ENCODE measurements around the gene GXYLT1. TPM values are rescaled to one million over a fixed set of nuclear protein-coding genes. Genes with fewer than 3 reads are reported as not detected.
A peak's percentile ranks its signal among the peaks of the same experiment; 100 is the strongest.
"Not testable (repeated sequence)": the region's sequence is repeated elsewhere in the genome, so short reads cannot be mapped to it uniquely, and the experiment has no call there.

The GXYLT1 gene
- total RNA-seq, 1 donor: 3.0 TPM

DNA sequence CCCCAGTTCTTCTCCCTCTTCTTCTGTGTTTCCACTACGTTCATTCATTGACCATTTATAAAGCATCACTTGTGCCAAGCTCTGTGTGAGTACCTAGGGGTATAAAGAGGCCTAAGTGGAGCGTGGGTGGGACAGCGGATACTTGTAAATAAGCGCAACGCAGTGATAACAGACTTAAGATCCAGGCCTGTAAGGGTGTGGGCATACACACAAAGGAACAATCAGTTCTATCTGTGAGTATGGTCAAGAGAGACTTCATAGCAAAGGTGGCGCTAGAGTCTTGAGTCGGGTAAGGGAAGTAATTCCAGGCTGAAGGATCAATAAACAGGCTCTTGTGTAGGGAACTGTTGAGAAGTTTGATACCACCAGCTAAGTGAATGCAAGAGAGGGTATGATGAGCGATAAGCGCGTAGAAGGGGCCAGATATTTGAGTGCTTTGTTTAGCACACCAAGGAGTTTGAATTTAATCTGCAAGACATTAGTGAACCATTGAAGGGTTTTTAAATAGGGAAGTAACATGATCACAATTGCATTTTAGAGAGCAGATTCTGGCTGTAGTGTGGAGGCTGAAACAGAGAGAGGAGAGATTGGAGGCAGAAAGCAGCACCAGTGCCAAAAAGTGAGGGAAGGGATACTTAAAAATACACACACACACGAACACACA, 1.0 kb upstream of the GXYLT1 start:
- no peak for DNase-seq (ENCODE audit: low read depth in 2 of 3, low spot score in 2 of 3)

DNA sequence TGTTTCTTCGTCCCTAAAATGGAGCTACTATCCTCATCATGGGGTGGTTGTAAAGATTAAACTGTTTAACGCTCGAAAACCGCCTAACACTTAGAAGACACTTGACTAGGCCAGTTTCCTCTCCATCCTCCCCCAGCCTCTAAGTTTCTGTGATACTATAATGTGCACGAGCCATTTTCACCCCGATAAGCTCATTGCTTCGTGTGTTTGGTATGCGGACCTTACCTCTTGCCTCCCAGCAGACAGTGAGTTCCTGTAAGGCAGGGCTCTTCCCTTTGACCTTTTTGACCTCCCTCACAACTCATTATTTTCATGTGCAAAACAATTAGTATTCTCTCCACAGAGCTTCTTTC, 499 bp upstream of the GXYLT1 start:
- no peak for DNase-seq (ENCODE audit: low read depth in 2 of 3, low spot score in 2 of 3)

DNA sequence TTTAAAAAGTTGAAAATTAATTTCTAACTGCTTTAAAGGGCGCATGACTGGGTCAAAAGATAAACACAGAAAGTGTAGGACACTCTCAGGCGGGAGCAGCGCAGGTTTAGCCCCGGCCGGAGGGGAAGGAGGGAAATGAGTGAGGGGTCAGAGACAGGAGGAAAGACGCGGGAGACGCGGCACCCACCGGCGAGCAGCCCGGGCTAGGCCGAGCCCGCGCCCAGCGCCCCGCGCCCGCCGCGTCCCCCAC, 591 bp downstream of the GXYLT1 start:
- no peak for DNase-seq (ENCODE audit: low read depth in 2 of 3, low spot score in 2 of 3)

GRCh38 chr12:42143452-42144157, 1.1 kb downstream of the GXYLT1 start:
- peak in 1 of 3 donors; percentile 46 for DNase-seq (ENCODE audit: low read depth in 2 of 3, low spot score in 2 of 3)

DNA sequence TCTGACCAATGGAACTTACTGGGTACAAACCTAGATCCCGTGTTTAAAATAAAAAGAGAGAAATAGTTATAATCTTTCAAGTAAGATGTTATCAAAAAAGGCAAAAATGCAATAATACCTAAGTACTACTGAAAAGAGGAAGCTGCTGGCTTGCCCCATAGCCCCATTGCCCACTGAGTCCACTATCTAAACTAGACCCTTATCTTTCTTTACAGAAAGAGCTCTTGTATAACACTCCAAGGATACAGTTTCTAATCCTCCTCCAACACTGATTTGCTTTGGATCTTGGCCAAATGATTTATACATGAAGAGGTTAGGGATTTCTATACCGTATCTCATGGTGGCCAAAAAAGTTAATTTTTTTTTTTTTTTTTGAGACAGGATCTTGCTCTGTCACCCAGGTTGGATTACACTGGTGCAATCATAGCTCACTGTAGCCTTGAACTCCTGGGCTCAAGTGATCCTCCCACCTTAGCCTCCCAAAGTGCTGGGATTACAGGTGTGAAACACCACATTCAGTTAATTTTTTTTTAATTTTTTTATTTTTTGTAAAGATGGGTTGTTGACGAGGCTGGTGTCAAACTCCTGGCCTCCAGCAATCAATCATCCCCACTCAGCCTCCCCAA, 2.6 kb downstream of the GXYLT1 start:
- DNase-seq (ENCODE audit: low read depth in 2 of 3, low spot score in 2 of 3): peak in 1 of 3 donors; percentile 7

- DNase-seq (ENCODE audit: low read depth in 2 of 3, low spot score in 2 of 3): no peak
Measured at GRCh38 chr12:42140901-42141300, 3.8 kb downstream of the GXYLT1 start.

DNA sequence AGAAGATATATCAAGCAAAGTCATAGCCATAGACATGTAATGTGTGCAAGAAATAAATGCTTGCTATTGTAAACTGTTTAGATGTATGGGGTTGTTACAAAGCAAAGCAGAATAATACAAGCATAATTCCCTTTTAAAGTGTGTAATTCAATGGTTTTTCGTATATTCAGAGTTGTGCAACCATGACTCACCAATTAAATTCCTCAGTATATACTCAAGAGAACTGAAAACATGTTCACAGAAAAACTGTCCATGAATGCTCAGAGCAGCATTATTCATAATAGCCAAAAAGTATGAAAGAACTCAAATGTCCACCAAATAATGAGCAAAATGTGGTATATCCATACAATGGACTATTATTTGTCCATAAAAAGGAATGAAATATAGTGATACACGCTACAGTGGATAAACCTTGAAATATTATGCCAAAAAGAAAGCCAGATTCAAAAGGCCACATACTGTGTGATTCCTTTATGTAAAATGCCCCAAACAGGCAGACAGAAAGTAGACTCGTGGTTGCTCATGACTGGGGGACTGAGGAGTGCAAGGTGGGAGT, 9.3 kb downstream of the GXYLT1 start:
- no peak for DNase-seq (ENCODE audit: low read depth in 2 of 3, low spot score in 2 of 3)

- no peak for DNase-seq (ENCODE audit: low read depth in 2 of 3, low spot score in 2 of 3)
Measured at GRCh38 chr12:42130672-42131402, 13.8 kb downstream of the GXYLT1 start.

- peak in 2 of 3 donors; percentile 56 to 81 for DNase-seq (ENCODE audit: low read depth in 2 of 3, low spot score in 2 of 3)
Measured at GRCh38 chr12:42129595-42130204, 15.0 kb downstream of the GXYLT1 start.

GRCh38 chr12:42128888-42129287, 15.8 kb downstream of the GXYLT1 start:
- DNase-seq (ENCODE audit: low read depth in 2 of 3, low spot score in 2 of 3): no peak

DNA sequence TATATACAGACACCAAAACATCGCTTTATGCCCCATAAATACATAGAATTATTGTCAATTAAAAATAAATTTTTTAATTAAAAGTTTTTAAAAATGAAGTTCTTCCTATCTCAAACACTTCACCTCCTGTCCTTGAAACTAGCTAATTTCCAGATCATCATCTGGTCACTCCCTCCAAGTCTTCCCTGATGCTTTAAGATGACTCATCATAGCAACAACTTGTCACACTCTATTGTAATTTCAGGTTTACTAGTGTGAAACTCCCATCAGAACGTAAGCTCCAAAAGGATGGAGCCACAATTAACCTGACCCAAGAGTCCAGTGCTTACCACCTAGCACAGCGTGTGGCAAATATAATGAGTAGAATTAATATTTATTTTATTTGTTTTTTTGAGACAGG, 16.3 kb downstream of the GXYLT1 start:
- no peak for DNase-seq (ENCODE audit: low read depth in 2 of 3, low spot score in 2 of 3)

DNA sequence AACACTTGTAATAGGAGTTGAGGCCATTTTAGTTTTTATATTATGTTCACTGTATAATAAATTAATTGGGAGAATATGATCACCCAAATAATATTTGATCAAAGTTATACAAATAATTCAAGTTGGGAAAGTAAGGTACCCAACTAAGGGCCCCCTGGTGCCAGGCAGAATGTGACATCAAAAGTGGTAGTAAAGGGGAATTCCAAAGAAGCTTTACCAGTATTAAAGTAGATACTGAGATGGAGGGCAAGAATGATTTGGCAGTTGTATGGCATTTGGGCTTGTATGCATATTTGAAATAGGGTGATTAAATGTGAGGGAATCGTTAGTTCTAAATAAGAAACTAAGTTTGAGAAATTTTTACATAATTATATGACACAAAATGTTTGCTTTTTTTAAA, 17.7 kb downstream of the GXYLT1 start:
- DNase-seq (ENCODE audit: low read depth in 2 of 3, low spot score in 2 of 3): no peak

DNA sequence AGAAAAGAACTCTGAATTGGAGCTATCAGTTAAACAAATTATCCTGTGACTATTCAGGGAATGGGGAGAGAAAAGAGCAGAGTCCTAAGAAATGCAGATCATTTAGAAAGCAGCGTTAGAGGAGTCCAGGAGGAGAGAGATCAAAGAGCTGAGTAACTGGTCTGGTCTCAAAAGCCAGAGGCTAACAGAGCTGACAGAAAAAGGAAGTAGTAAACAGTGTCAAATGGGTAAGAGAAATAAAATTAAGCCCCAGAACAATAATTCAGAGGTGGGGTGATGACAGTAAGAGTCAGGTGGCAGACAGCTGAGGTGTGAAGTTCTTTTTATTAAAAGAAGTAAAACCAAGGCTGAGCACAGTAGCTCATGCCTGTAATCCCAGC, 19.3 kb downstream of the GXYLT1 start:
- DNase-seq (ENCODE audit: low read depth in 2 of 3, low spot score in 2 of 3): peak in 1 of 3 donors; percentile 32

DNA sequence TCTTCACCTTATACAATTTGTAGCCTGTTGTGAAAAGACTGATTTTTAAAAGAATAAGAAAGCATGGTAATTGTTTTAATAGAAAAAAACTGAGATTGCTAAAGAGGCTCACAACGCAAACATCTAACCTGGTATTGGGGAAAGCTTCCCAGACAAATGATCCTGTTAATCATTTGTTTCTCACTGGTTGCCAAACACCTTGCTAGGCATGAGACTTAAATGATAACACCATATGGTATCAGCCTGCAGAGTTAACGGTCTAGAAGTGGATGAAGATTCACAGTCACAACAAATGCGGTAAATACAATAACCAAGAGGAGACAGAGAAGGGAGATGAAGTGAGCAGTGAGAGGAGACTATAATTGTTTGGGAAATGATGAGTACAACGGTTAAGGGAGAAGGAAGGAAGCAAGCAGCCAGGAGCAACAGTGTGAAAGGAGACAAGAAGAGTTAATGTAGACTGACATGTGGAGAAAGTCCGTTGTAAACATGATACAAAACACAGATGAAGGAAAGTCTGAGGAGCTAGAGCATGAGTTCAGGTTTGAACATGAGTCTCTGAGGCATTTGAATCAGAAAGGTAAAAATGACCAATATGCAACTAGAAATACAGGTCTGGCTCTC, 19.8 kb downstream of the GXYLT1 start:
- no peak for DNase-seq (ENCODE audit: low read depth in 2 of 3, low spot score in 2 of 3)

DNA sequence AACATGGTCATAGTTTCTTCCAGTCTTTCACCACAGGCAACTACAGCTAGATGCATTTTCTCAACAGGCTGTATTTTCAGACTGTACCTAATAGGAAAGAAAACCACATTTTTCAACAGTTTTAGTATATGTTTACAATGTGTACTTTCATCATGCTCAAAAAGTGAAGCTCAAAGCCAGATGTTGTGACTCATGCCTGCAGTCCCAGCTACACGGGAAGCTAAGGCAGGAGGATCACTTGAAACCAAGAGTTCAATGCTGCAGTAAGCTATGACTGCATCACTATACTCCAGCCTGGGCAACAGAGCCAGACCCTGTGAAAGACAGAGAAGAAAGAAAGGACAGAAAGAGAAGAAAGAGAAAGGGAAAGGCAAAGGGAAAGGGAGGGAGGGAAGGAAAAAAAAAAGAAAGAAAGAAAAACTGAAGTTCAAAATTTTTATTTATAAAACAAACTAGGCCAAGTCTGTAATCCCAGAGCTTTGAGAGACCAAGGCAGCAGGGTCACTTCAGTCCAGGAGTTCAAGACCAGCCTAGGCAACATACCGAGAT, 25.5 kb downstream of the GXYLT1 start:
- DNase-seq (ENCODE audit: low read depth in 2 of 3, low spot score in 2 of 3): no peak

- no peak for DNase-seq (ENCODE audit: low read depth in 2 of 3, low spot score in 2 of 3)
Measured at GRCh38 chr12:42118136-42118879, 26.4 kb downstream of the GXYLT1 start.

GRCh38 chr12:42109031-42109430, 35.6 kb downstream of the GXYLT1 start:
- DNase-seq (ENCODE audit: low read depth in 2 of 3, low spot score in 2 of 3): no peak

- not testable (repeated sequence) for DNase-seq (ENCODE audit: low read depth in 2 of 3, low spot score in 2 of 3)
Measured at GRCh38 chr12:42106791-42107190, 37.9 kb downstream of the GXYLT1 start.

DNA sequence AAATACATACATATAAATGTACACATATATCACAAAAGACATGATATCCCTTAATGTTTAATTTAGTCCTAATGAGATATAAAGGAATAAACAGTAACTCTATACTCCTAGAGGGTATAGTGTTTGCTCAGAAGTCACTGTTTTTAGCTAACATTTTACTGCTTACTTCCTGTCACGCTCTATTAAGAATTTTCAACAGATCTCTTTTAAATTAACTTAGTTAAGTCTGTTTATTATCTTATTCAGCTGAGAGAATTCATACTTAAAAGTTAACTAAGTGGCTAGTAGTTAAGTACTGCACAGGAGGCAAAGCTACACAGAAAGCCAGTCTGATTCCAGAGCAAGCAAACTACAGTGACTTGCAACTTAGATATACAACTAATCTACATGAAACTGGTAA, 39.9 kb downstream of the GXYLT1 start:
- DNase-seq (ENCODE audit: low read depth in 2 of 3, low spot score in 2 of 3): no peak

DNA sequence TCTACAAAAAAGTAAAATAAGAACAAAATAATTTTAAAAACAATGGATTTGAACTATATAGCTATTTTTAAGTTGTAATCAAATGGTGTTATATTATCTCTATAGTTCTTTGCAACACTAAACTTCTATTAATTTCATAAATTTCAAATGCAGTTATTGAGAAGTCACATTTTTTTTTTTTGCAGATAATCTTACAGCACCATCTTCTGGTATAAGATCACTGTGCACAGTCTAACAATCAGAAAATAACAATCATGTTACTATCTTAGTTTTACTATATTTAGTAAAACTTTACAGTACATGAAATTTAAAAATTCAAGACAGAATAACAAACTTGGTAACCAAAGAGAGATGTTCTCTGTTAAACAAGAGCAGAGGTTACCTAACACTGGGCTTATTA, 40.6 kb downstream of the GXYLT1 start:
- peak in 1 of 3 donors; percentile 39 for DNase-seq (ENCODE audit: low read depth in 2 of 3, low spot score in 2 of 3)
